HCT116 (cell line): ENCODE measurements around the gene SERTAD1. TPM values are rescaled to one million over a fixed set of nuclear protein-coding genes. Genes with fewer than 3 reads are reported as not detected.

Experiments used
- ATAC-seq: fragments of 200-7000 bp; cut with Tn5 transposase; 2 replicates; pipeline ENCODE4 v1.9.1; 2020; ENCODE audit warnings: mild to moderate bottlenecking, moderate library complexity
- BruUV-seq: library from RNA; stranded (reverse); fragments of 400-500 nt; replicated peaks from 2 replicates; lab custom pipeline; 2021; lab: Mats Ljungman, UMichigan
- CTCF ChIA-PET: fragments of 300-600 bp; sonication (Branson Sonifier 250); formaldehyde crosslinking; loops from one replicate; lab custom pipeline; 2021; ENCODE audit warnings: antibody characterized with exemption; lab: Charles Lee
- POLR2A ChIA-PET: fragments of 300-600, 350-600 bp; sonication (Branson Sonifier 250); formaldehyde crosslinking; loops from one replicate; lab custom pipeline; 2021; ENCODE audit warnings: antibody characterized with exemption; lab: Charles Lee
- RAD21 ChIA-PET, 2 experiments: fragments of 300-600 bp; sonication (Branson Sonifier 250); formaldehyde crosslinking; loops; one replicate each; lab custom pipeline; 2023; ENCODE audit warnings: low total read pairs in 2 of 2; ENCODE audit not compliant: uncharacterized antibody in 2 of 2, unreplicated experiment in 2 of 2, low non-redundant PET in 1 of 2; lab: Charles Lee
- DNase-seq: peaks from one replicate; pipeline ENCODE4 v3.0.0-alpha.2; 2010; ENCODE audit warnings: low read depth, low spot score
- H2AFZ ChIP-seq: fragments of 200-600 bp; shearing (Covaris generic), sonication (generic); 2 replicates; pipeline ENCODE4 v1.6.1; 2017; ENCODE audit warnings: low read depth, mixed run types, mixed read lengths, antibody characterized with exemption, low read length; ENCODE audit not compliant: poor library complexity, severe bottlenecking
- H3K27ac ChIP-seq: 2 replicates; pipeline ENCODE4 v1.5.1; 2012; ENCODE audit warnings: low read depth, low read length
- H3K27me3 ChIP-seq: fragments of 200-600 bp; sonication (generic); 2 replicates; pipeline ENCODE4 v1.6.1; 2016; ENCODE audit warnings: mixed run types, low read length, mixed read lengths; ENCODE audit not compliant: insufficient read depth
- H3K36me3 ChIP-seq, 2 experiments: fragments of 200-500 bp in 1 of 2; fragments of 200-600 bp in 1 of 2; sonication (Bioruptor generic) in 1 of 2; sonication (generic) in 1 of 2; 2 replicates each; pipeline versions ENCODE4 v1.5.1 to v1.6.1; 2014 to 2016; ENCODE audit warnings: low read length in 2 of 2, inconsistent platforms in 1 of 2, mixed read lengths in 1 of 2, mixed run types in 1 of 2; ENCODE audit not compliant: insufficient read depth in 2 of 2, control insufficient read depth in 1 of 2
- H3K4me1 ChIP-seq, 2 experiments: fragments of 200-600 bp in 1 of 2; sonication (generic) in 1 of 2; 2 replicates each; pipeline versions ENCODE4 v1.5.1 to v1.6.1; 2012 to 2017; ENCODE audit warnings: low read length in 2 of 2, inconsistent platforms in 1 of 2, mild to moderate bottlenecking in 1 of 2, mixed read lengths in 1 of 2, mixed run types in 1 of 2, moderate library complexity in 1 of 2; ENCODE audit not compliant: insufficient read depth in 2 of 2, control insufficient read depth in 1 of 2
- H3K4me2 ChIP-seq: fragments of 200-600 bp; sonication (generic); 2 replicates; pipeline ENCODE4 v1.6.1; 2017; ENCODE audit warnings: mixed run types, low read length, mixed read lengths
- H3K4me3 ChIP-seq, 2 experiments: fragments of 200-600 bp in 1 of 2; sonication (generic) in 1 of 2; replicated peaks in 1 of 2; 2 replicates each; pipeline ENCODE4 v1.5.1; 2011 to 2016; ENCODE audit warnings: low read length in 2 of 2, control low read depth in 1 of 2, low read depth in 1 of 2, mild to moderate bottlenecking in 1 of 2, mixed read lengths in 1 of 2, mixed run types in 1 of 2
- H3K79me2 ChIP-seq: fragments of 200-600 bp; sonication (generic); 2 replicates; pipeline ENCODE4 v1.6.1; 2017; ENCODE audit warnings: mild to moderate bottlenecking, mixed run types, low read length, moderate library complexity, mixed read lengths; ENCODE audit not compliant: insufficient read depth
- H3K9ac ChIP-seq: fragments of 200-600 bp; sonication (generic); 2 replicates; pipeline ENCODE4 v1.6.1; 2016; ENCODE audit warnings: low read length, mixed read lengths
- H3K9me2 ChIP-seq: fragments of 200-600 bp; sonication (generic), shearing (Covaris generic); 2 replicates; pipeline ENCODE4 v1.6.1; 2017; ENCODE audit warnings: mixed run types, mild to moderate bottlenecking, moderate library complexity; ENCODE audit not compliant: insufficient read depth
- H3K9me3 ChIP-seq, 2 experiments: fragments of 200-500 bp in 1 of 2; fragments of 200-600 bp in 1 of 2; sonication (Bioruptor generic) in 1 of 2; sonication (generic) in 1 of 2; 2 replicates each; pipeline ENCODE4 v1.6.1; 2014 to 2017; ENCODE audit warnings: low read length in 2 of 2, mixed read lengths in 2 of 2, inconsistent platforms in 1 of 2, low read depth in 1 of 2, mild to moderate bottlenecking in 1 of 2, mixed run types in 1 of 2, moderate library complexity in 1 of 2; ENCODE audit not compliant: control insufficient read depth in 1 of 2, insufficient read depth in 1 of 2
- H4K20me1 ChIP-seq: fragments of 200-600 bp; sonication (generic), shearing (Covaris generic); 2 replicates; pipeline ENCODE4 v1.6.1; 2017; ENCODE audit warnings: mixed run types, mild to moderate bottlenecking, moderate library complexity; ENCODE audit not compliant: insufficient read depth
- CEBPB ChIP-seq: IDR thresholded peaks from 2 replicates; pipeline ENCODE4 v1.6.1; 2012; ENCODE audit warnings: low read depth
- EGR1 ChIP-seq: IDR thresholded peaks from 2 replicates; pipeline ENCODE4 v1.6.1; 2012; ENCODE audit warnings: low read depth
- ELF1 ChIP-seq: IDR thresholded peaks from 2 replicates; pipeline ENCODE4 v1.6.1; 2012; ENCODE audit warnings: low read depth, borderline replicate concordance
- EZH2phosphoT487 ChIP-seq: fragments of 200-600 bp; IDR thresholded peaks from 2 replicates; pipeline ENCODE4 v1.6.1; 2018; ENCODE audit warnings: antibody characterized with exemption, borderline replicate concordance
- JUND ChIP-seq: IDR thresholded peaks from 2 replicates; pipeline ENCODE4 v1.6.1; 2012
- POLR2A ChIP-seq: IDR thresholded peaks from 2 replicates; pipeline ENCODE4 v1.7.0; 2011; ENCODE audit warnings: borderline replicate concordance; ENCODE audit not compliant: insufficient read depth, insufficient read length; ENCODE audit errors: extremely low read depth
- POLR2AphosphoS5 ChIP-seq: IDR thresholded peaks from 2 replicates; pipeline ENCODE4 v1.6.1; 2011; ENCODE audit warnings: mild to moderate bottlenecking, low read depth, low read length, moderate library complexity
- RAD21 ChIP-seq: IDR thresholded peaks from 2 replicates; pipeline ENCODE4 v1.6.1; 2012; ENCODE audit warnings: low read depth, mild to moderate bottlenecking
- SP1 ChIP-seq: IDR thresholded peaks from 2 replicates; pipeline ENCODE4 v1.6.1; 2012; ENCODE audit warnings: low read depth
- SRF ChIP-seq: IDR thresholded peaks from 2 replicates; pipeline ENCODE4 v1.6.1; 2012; ENCODE audit warnings: low read depth
- TCF7L2 ChIP-seq: IDR thresholded peaks from 2 replicates; pipeline ENCODE4 v1.7.0; 2011; ENCODE audit warnings: borderline replicate concordance, inconsistent platforms; ENCODE audit not compliant: insufficient read depth, insufficient read length; ENCODE audit errors: extremely low read depth
- ZNF274 ChIP-seq: fragments of 200-500 bp; sonication (Bioruptor generic); IDR thresholded peaks from 2 replicates; pipeline ENCODE4 v1.6.1; 2014; ENCODE audit warnings: mild to moderate bottlenecking, low read depth, low read length, inconsistent platforms
- intact Hi-C: fragments of 100-400 bp; cut with micrococcal nuclease; formaldehyde crosslinking; loops from 2 replicates; pipeline ENCODE4 v1.10.0; 2022
- total RNA-seq: library from RNA; stranded (reverse); gene quantifications from one replicate; pipeline ENCODE4 v1.2.1, GENCODE V29; 2021; ENCODE audit not compliant: unreplicated experiment
- TF ChIP-seq, protein P1 (sequence below): IDR thresholded peaks from 2 replicates; pipeline ENCODE4 v1.6.1; 2012; ENCODE audit warnings: low read depth
- TF ChIP-seq, protein P2 (sequence below): IDR thresholded peaks from 2 replicates; pipeline ENCODE4 v1.6.1; 2012

Gene SERTAD1
- total RNA-seq, 1 experiment from 2014 or later, result 30.3 TPM

GRCh38 chr19:40458597-40458974 lies 32.8 kb upstream of the SERTAD1 start:
- Histone ChIP-seq H3K27me3 (no peaks in the 10 kb centered on the region), H3K9ac (no peak overlapping the region), H3K9me2 (no peaks in the 10 kb centered on the region), H2AFZ (no peak overlapping the region), H4K20me1 (no peaks in the 10 kb centered on the region), H3K4me1 (peaks cover 10 to 17% of the 10 kb centered on the region in 2 experiments), H3K27ac (no peak overlapping the region), H3K4me3 (no peak overlapping the region), H3K36me3 (peaks cover 7 to 11% of the 10 kb centered on the region in 2 experiments), H3K9me3 (no peaks in the 10 kb centered on the region), H3K79me2 (peaks cover 13% of the 10 kb centered on the region; the same call in 1 of the 2 replicates), H3K4me2 (no peak overlapping the region)
- intact Hi-C loops, result no loop called here
- POLR2A ChIA-PET, result interaction anchor here (0.7 kb wide), 1 partner anchor 16 kb away, joined by 4 read pairs; no protein-coding TSS in a partner anchor
- RAD21 ChIA-PET, result no interaction called here
- no peak for ATAC-seq
- CTCF ChIA-PET, result no interaction called here
- TF ChIP-seq ELF1 (no peak), TCF7L2 (no peak), SRF (no peak), EGR1 (no peak), SP1 (no peak)
- no TSS peak for BruUV-seq
- DNase-seq, result no peak

DNA sequence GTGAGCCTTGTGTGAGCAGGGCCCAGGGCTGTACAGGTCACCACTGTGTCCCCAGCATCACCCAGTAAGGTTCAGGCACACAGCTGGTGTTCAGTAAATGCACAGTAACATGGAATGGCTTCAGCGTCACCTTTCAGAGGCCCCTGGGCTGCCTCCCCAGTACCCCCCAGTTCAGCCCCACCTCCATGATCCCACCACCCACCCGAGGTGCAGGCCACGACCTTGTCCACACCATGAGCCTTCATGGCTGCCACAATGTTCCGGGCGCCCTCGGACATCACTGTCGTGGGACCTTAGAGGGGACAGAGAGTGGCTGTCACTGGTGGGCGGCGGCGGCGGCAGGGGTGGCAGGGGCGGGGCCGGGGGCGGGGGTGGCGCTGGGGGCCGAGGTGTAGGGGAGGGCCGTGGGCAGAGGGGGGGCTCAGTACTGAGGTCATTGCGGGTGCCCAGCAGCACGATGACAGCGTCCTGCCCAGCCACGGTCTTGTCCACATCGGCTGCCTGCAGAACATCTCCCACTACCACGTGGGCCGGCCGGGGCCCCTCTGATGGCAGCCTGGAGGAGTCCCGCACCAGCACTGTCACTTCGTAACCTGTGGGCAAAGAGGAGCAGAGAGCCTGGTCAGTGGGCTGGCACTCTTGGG lies 32.3 kb upstream of the SERTAD1 start:
- CTCF ChIA-PET, result no interaction called here
- no peak for DNase-seq
- no peak for ATAC-seq
- TF ChIP-seq SP1, result no peak
- TF ChIP-seq POLR2AphosphoS5, result no peak
- no peak for TF ChIP-seq JUND
- TF ChIP-seq POLR2A, result no peak
- no peak for TF ChIP-seq RAD21
- TF ChIP-seq ZNF274, result no peak
- TF ChIP-seq EZH2phosphoT487, result no peak
- no peak for TF ChIP-seq CEBPB
- TF ChIP-seq, protein P1, sequence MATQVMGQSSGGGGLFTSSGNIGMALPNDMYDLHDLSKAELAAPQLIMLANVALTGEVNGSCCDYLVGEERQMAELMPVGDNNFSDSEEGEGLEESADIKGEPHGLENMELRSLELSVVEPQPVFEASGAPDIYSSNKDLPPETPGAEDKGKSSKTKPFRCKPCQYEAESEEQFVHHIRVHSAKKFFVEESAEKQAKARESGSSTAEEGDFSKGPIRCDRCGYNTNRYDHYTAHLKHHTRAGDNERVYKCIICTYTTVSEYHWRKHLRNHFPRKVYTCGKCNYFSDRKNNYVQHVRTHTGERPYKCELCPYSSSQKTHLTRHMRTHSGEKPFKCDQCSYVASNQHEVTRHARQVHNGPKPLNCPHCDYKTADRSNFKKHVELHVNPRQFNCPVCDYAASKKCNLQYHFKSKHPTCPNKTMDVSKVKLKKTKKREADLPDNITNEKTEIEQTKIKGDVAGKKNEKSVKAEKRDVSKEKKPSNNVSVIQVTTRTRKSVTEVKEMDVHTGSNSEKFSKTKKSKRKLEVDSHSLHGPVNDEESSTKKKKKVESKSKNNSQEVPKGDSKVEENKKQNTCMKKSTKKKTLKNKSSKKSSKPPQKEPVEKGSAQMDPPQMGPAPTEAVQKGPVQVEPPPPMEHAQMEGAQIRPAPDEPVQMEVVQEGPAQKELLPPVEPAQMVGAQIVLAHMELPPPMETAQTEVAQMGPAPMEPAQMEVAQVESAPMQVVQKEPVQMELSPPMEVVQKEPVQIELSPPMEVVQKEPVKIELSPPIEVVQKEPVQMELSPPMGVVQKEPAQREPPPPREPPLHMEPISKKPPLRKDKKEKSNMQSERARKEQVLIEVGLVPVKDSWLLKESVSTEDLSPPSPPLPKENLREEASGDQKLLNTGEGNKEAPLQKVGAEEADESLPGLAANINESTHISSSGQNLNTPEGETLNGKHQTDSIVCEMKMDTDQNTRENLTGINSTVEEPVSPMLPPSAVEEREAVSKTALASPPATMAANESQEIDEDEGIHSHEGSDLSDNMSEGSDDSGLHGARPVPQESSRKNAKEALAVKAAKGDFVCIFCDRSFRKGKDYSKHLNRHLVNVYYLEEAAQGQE, result no peak
- TF ChIP-seq, protein P2, sequence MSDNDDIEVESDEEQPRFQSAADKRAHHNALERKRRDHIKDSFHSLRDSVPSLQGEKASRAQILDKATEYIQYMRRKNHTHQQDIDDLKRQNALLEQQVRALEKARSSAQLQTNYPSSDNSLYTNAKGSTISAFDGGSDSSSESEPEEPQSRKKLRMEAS, result no peak
- TF ChIP-seq TCF7L2, result no peak
- TF ChIP-seq SRF, result no peak

More for the DNA sequence above, 32.3 kb upstream of the SERTAD1 start:
- Histone ChIP-seq H3K79me2 (peaks cover 13% of the 10 kb centered on the region; the same call in 1 of the 2 replicates), H3K27ac (no peak overlapping the region), H3K4me1 (peaks cover 8 to 12% of the 10 kb centered on the region in 2 experiments), H3K36me3 (peaks cover 7 to 11% of the 10 kb centered on the region in 2 experiments), H3K4me2 (no peak overlapping the region), H3K9me2 (no peaks in the 10 kb centered on the region), H3K4me3 (no peak overlapping the region), H3K9ac (no peak overlapping the region), H3K27me3 (no peaks in the 10 kb centered on the region), H4K20me1 (no peaks in the 10 kb centered on the region), H2AFZ (no peak overlapping the region), H3K9me3 (no peaks in the 10 kb centered on the region)
- no TSS peak for BruUV-seq
- RAD21 ChIA-PET, result no interaction called here
- POLR2A ChIA-PET, result no interaction called here
- intact Hi-C loops, result no loop called here
